GM21529 (cell line): ENCODE results near the gene ZDHHC4.
A peak's percentile ranks its signal among the peaks of the same experiment; 100 is the strongest.
"Not testable (repeated sequence)": the region's sequence is repeated elsewhere in the genome, so short reads cannot be mapped to it uniquely, and the experiment has no call there.

Experiments
- ATAC-seq: cut with Tn5 transposase; IDR thresholded peaks from one replicate; pipeline ENCODE4 v1.9.1; 2021; ENCODE audit not compliant: unreplicated experiment

ZDHHC4 gene

GRCh38 chr7:6559896-6560295 is 17.4 kb upstream of the ZDHHC4 start:
- no peak for ATAC-seq

GRCh38 chr7:6562106-6562505 is 15.1 kb upstream of the ZDHHC4 start:
- no peak for ATAC-seq

- no peak for ATAC-seq
Measured at GRCh38 chr7:6563936-6564770, 13.1 kb upstream of the ZDHHC4 start.

GRCh38 chr7:6565655-6566054 is 11.6 kb upstream of the ZDHHC4 start:
- ATAC-seq: no peak

GRCh38 chr7:6567886-6568285 is 9.4 kb upstream of the ZDHHC4 start:
- no peak for ATAC-seq

- ATAC-seq: no peak
Measured at GRCh38 chr7:6571160-6571779, 6.0 kb upstream of the ZDHHC4 start.

GRCh38 chr7:6575281-6576023 is 1.8 kb upstream of the ZDHHC4 start:
- ATAC-seq: no peak

- no peak for ATAC-seq
Measured at GRCh38 chr7:6576024-6576866, 1.0 kb upstream of the ZDHHC4 start.

- not testable (repeated sequence) for ATAC-seq
Measured at GRCh38 chr7:6576867-6577368, 336 bp upstream of the ZDHHC4 start.

GRCh38 chr7:6578114-6579084 is 1.1 kb downstream of the ZDHHC4 start:
- ATAC-seq: no peak

GRCh38 chr7:6579446-6579845 is 2.2 kb downstream of the ZDHHC4 start:
- no peak for ATAC-seq

GRCh38 chr7:6585746-6586432 is 8.6 kb downstream of the ZDHHC4 start:
- ATAC-seq: not testable (repeated sequence)

GRCh38 chr7:6588566-6588965 is 11.3 kb downstream of the ZDHHC4 start:
- ATAC-seq: no peak

GRCh38 chr7:6589151-6589828 is 12.0 kb downstream of the ZDHHC4 start:
- no peak for ATAC-seq

GRCh38 chr7:6589829-6590644 is 12.8 kb downstream of the ZDHHC4 start, which contains the start of gene INTS15:
INTS15 (plus strand) TSS chr7:6590021; CDS start chr7:6590284, 263 bp downstream.
- peak; percentile 84 for ATAC-seq

GRCh38 chr7:6590645-6591110 is 13.4 kb downstream of the ZDHHC4 start:
- ATAC-seq: peak; percentile 36

GRCh38 chr7:6600093-6600492 is 22.8 kb downstream of the ZDHHC4 start:
- no peak for ATAC-seq
